ENCODE measurements around the gene SHOX.
"Not testable (repeated sequence)": the region's sequence is repeated elsewhere in the genome, so short reads cannot be mapped to it uniquely, and the experiment has no call there.

Gene SHOX

DNA sequence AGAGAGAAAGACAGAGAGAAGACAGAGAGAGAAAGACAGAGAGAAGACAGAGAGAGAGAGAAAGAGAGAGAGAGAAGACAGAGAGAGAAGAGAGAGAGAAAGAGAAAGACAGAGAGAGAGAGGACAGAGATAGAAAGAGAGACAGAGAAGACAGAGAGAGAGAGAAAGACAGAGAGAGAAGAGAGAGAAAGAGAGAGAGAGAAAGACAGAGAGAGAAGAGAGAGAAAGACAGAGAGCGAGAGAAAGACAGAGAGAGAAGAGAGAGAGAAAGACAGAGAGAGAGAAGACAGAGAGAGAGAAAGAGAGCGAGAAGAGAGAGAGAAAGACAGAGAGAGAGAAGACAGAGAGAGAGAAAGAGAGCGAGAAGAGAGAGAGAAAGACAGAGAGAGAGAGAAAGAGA lies 7.8 kb upstream of the SHOX start:
- not testable (repeated sequence) for DNase-seq

DNA sequence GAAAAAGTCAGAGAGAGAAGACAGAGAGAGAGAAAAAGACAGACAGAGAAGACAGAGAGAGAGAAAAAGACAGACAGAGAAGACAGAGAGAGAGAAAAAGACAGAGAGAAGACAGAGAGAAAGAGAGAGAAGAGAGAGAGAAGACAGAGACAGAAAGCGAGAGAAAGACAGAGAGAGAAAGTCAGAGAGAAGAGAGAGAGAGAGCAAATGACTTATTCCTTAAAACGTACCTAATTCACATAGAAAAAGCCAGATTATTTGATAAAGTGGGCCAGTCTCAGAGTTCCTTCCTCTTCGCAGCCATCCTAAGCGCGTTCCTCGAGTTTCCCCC lies 7.4 kb upstream of the SHOX start:
- no peak for DNase-seq

DNA sequence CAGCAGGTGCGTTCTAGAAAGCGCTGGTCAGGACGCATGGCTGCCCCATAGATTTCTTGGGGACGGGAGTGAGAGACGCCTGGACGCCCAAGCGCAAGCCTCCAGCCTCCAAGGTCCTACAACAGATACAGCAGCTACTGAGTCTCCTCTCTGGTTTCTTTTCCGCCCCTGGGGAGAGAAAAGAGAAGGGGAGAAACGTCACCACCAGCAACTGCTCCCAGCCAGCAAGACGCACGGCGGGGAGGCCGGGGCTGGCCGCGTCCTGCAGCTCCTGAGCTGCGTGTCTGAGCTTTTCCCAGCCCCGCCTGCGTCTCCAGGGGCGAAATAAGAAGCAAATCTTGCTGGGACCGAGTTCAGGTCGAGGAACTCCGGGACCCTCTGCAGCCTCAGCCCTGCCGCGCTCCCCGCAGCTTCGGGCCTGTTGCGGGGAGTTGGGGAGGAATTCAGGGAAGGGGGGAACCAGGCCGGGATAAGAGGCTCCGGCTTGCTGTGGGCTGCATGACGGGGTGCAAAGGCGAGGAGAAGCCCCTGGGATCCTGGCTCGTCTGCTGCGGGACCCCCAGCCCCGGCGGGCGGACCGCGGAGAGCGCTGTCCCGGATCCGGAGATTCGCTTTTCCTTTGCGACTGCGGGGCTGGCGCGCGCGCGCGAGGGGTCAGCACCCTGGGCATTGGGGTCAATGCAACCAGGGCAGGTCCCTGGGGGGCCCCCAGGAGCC lies 6.8 kb upstream of the SHOX start:
- no peak for DNase-seq

- no peak for DNase-seq
These were observed 5.4 kb upstream of the SHOX start for GRCh38 chrX:625137-625691.

- not testable (repeated sequence) for DNase-seq
These were observed 4.5 kb upstream of the SHOX start for GRCh38 chrX:626047-626446.

GRCh38 chrX:626745-627509 lies 3.7 kb upstream of the SHOX start:
- no peak for DNase-seq

DNA sequence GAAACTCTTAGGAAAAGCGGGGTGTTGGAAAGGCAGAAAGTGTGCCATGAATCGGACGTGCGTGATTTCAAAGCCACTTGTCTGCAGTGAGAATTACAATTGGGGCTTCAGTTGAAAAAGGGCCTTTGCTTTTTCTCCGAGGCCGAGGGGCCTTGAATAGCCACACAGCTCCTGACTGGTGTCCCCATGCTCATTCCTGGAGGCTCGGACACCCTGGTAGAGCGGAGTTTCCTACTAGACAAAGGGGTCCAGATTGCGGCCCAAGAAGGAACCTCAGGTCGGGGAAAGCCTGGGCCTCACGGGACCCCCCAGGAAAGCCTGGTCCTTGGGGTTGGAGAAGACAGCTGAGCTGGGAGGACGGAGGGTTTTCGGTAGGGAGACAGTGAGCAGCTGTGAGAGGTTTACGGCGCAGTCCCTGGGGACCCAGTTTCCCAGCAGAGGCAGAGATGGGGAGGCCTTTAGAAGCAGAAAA lies 3.0 kb upstream of the SHOX start:
- no peak for DNase-seq

GRCh38 chrX:627995-628394 lies 2.6 kb upstream of the SHOX start:
- no peak for DNase-seq

- no peak for DNase-seq
These were observed 1.2 kb upstream of the SHOX start for GRCh38 chrX:629230-630006.

DNA sequence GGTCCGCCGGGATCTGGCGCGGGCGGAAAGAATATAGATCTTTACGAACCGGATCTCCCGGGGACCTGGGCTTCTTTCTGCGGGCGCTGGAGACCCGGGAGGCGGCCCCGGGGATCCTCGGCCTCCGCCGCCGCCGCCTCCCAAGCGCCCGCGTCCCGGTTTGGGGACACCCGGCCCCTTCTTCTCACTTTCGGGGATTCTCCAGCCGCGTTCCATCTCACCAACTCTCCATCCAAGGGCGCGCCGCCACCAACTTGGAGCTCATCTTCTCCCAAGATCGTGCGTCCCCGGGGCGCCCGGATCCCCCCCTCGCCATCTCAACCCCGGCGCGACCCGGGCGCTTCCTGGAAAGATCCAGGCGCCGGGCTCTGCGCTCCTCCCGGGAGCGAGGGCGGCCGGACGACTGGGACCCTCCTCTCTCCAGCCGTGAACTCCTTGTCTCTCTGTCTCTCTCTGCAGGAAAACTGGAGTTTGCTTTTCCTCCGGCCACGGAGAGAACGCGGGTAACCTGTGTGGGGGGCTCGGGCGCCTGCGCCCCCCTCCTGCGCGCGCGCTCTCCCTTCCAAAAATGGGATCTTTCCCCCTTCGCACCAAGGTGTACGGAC lies 482 bp upstream of the SHOX start:
- DNase-seq: no peak

DNA sequence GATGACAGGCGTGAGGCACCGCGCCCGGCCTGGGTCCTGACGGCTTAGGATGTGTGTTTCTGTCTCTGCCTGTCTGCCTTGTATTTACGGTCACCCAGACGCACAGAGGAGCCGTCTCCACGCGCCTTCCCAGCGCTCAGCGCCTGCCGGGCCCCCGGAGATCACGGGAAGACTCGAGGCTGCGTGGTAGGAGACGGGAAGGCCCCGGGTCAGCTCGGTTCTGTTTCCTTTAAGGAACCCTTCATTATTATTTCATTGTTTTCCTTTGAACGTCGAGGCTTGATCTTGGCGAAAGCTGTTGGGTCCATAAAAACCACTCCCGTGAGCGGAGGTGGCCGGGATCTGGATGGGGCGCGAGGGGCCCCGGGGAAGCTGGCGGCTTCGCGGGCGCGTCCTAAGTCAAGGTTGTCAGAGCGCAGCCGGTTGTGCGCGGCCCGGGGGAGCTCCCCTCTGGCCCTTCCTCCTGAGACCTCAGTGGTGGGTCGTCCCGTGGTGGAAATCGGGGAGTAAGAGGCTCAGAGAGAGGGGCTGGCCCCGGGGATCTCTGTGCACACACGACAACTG lies 1.3 kb downstream of the SHOX start:
- no peak for DNase-seq

- DNase-seq: no peak
These were observed 1.9 kb downstream of the SHOX start for GRCh38 chrX:632366-633042.

DNA sequence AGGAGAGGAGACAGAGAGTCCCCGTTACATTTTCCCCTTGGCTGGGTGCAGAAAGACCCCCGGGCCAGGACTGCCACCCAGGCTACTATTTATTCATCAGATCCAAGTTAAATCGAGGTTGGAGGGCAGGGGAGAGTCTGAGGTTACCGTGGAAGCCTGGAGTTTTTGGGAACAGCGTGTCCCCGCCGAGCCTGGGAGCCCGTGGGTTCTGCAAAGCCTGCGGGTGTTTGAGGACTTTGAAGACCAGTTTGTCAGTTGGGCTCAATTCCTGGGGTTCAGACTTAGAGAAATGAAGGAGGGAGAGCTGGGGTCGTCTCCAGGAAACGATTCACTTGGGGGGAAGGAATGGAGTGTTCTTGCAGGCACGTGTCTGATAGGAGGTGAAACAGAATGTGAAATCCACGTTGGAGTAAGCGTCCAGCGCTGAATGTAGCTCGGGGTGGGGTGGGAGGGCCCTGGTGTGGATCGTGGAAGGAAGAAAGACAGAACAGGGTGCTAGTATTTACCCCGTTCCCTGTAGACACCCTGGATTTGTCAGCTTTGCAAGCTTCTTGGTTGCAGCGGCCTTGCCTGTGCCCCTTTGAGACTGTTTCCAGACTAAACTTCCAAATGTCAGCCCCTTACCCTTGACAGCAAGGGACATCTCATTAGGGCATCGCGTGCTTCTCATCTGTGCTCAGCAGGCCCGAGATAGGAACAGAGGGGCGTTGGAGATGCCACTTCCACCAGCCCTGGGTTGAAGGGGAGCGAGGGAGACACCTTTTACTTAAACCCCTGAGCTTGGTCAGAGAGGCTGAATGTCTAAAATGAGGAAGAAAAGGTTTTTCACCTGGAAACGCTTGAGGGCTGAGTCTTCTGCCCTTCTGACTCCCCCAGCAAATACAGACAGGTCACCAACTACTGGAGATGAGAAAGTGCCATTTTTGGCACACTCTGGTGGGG lies 2.7 kb downstream of the SHOX start:
- no peak for DNase-seq

- DNase-seq: no peak
These were observed 3.7 kb downstream of the SHOX start for GRCh38 chrX:633985-634958.

GRCh38 chrX:635428-636090 lies 5.0 kb downstream of the SHOX start:
- no peak for DNase-seq

DNA sequence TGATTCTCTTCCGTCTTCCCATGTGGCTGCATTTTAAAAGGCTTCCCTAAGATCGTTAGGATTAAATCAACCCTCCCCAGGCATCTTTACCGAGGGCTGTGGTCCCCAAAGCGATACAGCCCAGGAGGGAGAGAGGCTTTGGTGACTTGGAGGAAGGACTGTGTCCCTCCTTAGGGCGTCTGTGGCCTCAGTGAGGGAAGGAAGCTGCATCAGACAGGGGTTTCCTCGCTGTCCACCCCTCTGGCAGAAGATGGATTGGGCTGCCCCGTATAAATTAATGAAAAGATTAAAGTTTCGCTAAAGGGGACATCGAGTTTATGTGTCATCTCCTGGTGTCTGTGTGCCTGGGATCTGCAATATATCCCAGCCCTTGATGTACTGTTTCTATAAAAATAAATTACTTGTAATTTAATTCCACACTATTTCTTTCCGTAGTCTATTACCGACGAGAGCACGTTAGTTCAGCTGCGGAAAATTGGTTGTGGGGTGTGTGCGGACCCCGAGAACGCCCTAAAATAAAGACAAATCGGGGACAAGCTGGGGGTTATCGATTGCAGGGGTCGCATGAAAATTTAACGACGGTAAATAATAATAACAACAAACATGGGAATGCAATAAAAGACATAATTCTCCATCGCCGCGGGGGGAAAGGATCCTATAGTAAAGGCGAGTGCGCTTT lies 6.5 kb downstream of the SHOX start:
- no peak for DNase-seq

- no peak for DNase-seq
These were observed 7.3 kb downstream of the SHOX start for GRCh38 chrX:637660-638481.
